Astrocyte of the cerebellum (primary cell): ENCODE results near the gene POLE2.
A peak's percentile ranks its signal among the peaks of the same experiment; 100 is the strongest.

Source experiments
- DNase-seq: peaks from one replicate; pipeline ENCODE4 v3.0.0-alpha.2; 2011; ENCODE audit warnings: low read depth
- H3K4me3 ChIP-seq: 2 replicates; pipeline ENCODE4 v1.5.1; 2011; ENCODE audit warnings: mild to moderate bottlenecking, low read depth, low read length, moderate library complexity
- CTCF ChIP-seq: IDR thresholded peaks from 2 replicates; pipeline ENCODE4 v1.5.1; 2012; ENCODE audit warnings: low read length, low read depth, moderate library complexity, mild to moderate bottlenecking; ENCODE audit errors: missing control alignments
- in situ Hi-C: cut with HindIII; loops from 2 replicates; pipeline ENCODE4 v1.10.0; 2017; ENCODE audit warnings: low sequenced_read_pairs

POLE2 gene

GRCh38 chr14:49636866-49637265, 51.1 kb downstream of the POLE2 start:
- in situ Hi-C loops, result no loop called here
- TF ChIP-seq CTCF, result no peak
- no peak overlapping the region for H3K4me3 ChIP-seq
- no peak for DNase-seq

- in situ Hi-C loops, result no loop called here
- peak within 1 kb of the TSS; percentile 98 for H3K4me3 ChIP-seq
Measured at GRCh38 chr14:49634547-49635334, 53.3 kb downstream of the POLE2 start, which contains the start of gene DNAAF2. Gene DNAAF2 (minus strand): TSS chr14:49635244. CDS start chr14:49635149, 95 bp downstream.

GRCh38 chr14:49633640-49634546, 54.1 kb downstream of the POLE2 start:
- TF ChIP-seq CTCF, result peak; percentile 76
- in situ Hi-C loops, result no loop called here
- DNase-seq, result peak; percentile 90
- H3K4me3 ChIP-seq, result peak overlapping the region; percentile 98

More at GRCh38 chr14:49634547-49635334, 53.3 kb downstream of the POLE2 start, which contains the start of gene DNAAF2:
- DNase-seq, result peak; percentile 31
- TF ChIP-seq CTCF, result no peak

- no peak for DNase-seq
- in situ Hi-C loops, result no loop called here
- no peak for TF ChIP-seq CTCF
Measured at GRCh38 chr14:49623941-49624839, 63.8 kb downstream of the POLE2 start.

GRCh38 chr14:49623387-49623786, 64.6 kb downstream of the POLE2 start:
- TF ChIP-seq CTCF, result no peak
- in situ Hi-C loops, result no loop called here
- DNase-seq, result no peak
- no peak overlapping the region for H3K4me3 ChIP-seq

More at GRCh38 chr14:49623941-49624839, 63.8 kb downstream of the POLE2 start:
- H3K4me3 ChIP-seq, result no peak overlapping the region
